Neuron (in vitro differentiated cells): ENCODE results near the gene ITGB7.

Source experiments
- H2AFZ ChIP-seq: one replicate; pipeline ENCODE4 v1.6.1; 2013; ENCODE audit warnings: low read depth, mild to moderate bottlenecking, inconsistent platforms, low read length, moderate library complexity
- H3K27me3 ChIP-seq: one replicate; pipeline ENCODE4 v1.6.1; 2013; ENCODE audit warnings: low read length; ENCODE audit not compliant: insufficient read depth
- H3K36me3 ChIP-seq: one replicate; pipeline ENCODE4 v1.6.1; 2013; ENCODE audit warnings: low read length; ENCODE audit not compliant: insufficient read depth
- H3K4me1 ChIP-seq: one replicate; pipeline ENCODE4 v1.6.1; 2013; ENCODE audit warnings: low read length; ENCODE audit not compliant: insufficient read depth
- H3K4me3 ChIP-seq: 2 replicates; pipeline ENCODE4 v1.5.1; 2013; ENCODE audit warnings: mild to moderate bottlenecking, low read length, moderate library complexity
- H3K9me3 ChIP-seq: one replicate; pipeline ENCODE4 v1.6.1; 2013; ENCODE audit warnings: low read length

Gene ITGB7

GRCh38 chr12:53235742-53236442 is 28.8 kb upstream of the ITGB7 start:
- Histone ChIP-seq H3K4me1 (peaks cover 26% of the 10 kb centered on the region), H3K36me3 (no peaks in the 10 kb centered on the region), H2AFZ (no peak overlapping the region), H3K9me3 (no peaks in the 10 kb centered on the region), H3K4me3 (no peak overlapping the region), H3K27me3 (peaks cover 42% of the 10 kb centered on the region)

- H3K9me3 ChIP-seq: no peaks in the 10 kb centered on the region
- no peak overlapping the region for H2AFZ ChIP-seq
- H3K36me3 ChIP-seq: no peaks in the 10 kb centered on the region
- H3K4me3 ChIP-seq: no peak overlapping the region
- peaks cover 26% of the 10 kb centered on the region for H3K4me1 ChIP-seq
- peaks cover 48% of the 10 kb centered on the region for H3K27me3 ChIP-seq
Observed at GRCh38 chr12:53235164-53235563, 28.1 kb upstream of the ITGB7 start.

GRCh38 chr12:53234271-53234914 is 27.3 kb upstream of the ITGB7 start:
- Histone ChIP-seq H3K4me1 (peaks cover 26% of the 10 kb centered on the region), H3K4me3 (no peak overlapping the region), H3K9me3 (no peaks in the 10 kb centered on the region)

GRCh38 chr12:53233671-53234121 is 26.6 kb upstream of the ITGB7 start:
- Histone ChIP-seq H3K4me3 (no peak overlapping the region), H3K4me1 (peaks cover 26% of the 10 kb centered on the region), H2AFZ (no peak overlapping the region), H3K36me3 (no peaks in the 10 kb centered on the region), H3K27me3 (peaks cover 62% of the 10 kb centered on the region), H3K9me3 (no peaks in the 10 kb centered on the region)

More at GRCh38 chr12:53234271-53234914, 27.3 kb upstream of the ITGB7 start:
- H3K36me3 ChIP-seq: no peaks in the 10 kb centered on the region
- H3K27me3 ChIP-seq: peaks cover 55% of the 10 kb centered on the region
- no peak overlapping the region for H2AFZ ChIP-seq

GRCh38 chr12:53232646-53233461 is 25.8 kb upstream of the ITGB7 start:
- Histone ChIP-seq H2AFZ (no peak overlapping the region), H3K36me3 (no peaks in the 10 kb centered on the region), H3K9me3 (no peaks in the 10 kb centered on the region), H3K4me1 (peaks cover 26% of the 10 kb centered on the region), H3K27me3 (peaks cover 68% of the 10 kb centered on the region), H3K4me3 (no peak overlapping the region)

- Histone ChIP-seq H3K9me3 (no peaks in the 10 kb centered on the region), H3K36me3 (no peaks in the 10 kb centered on the region), H3K27me3 (peaks cover 72% of the 10 kb centered on the region), H3K4me3 (no peak within 1 kb of the TSS), H2AFZ (no peak within 1 kb of the TSS), H3K4me1 (peaks cover 26% of the 10 kb centered on the region)
Observed at GRCh38 chr12:53231921-53232645, 25.0 kb upstream of the ITGB7 start, which contains the start of gene RARG. Gene RARG, minus strand, starts transcription at chr12:53232209. Its CDS starts 4,664 bp downstream, at chr12:53227545.

GRCh38 chr12:53231671-53231920 is 24.5 kb upstream of the ITGB7 start:
- no peak overlapping the region for H3K4me3 ChIP-seq
- H2AFZ ChIP-seq: no peak overlapping the region
- H3K4me1 ChIP-seq: peaks cover 26% of the 10 kb centered on the region
- no peaks in the 10 kb centered on the region for H3K9me3 ChIP-seq
- H3K27me3 ChIP-seq: peaks cover 68% of the 10 kb centered on the region
- no peaks in the 10 kb centered on the region for H3K36me3 ChIP-seq

- H3K9me3 ChIP-seq: no peaks in the 10 kb centered on the region
- H3K4me1 ChIP-seq: peaks cover 26% of the 10 kb centered on the region
- no peak overlapping the region for H2AFZ ChIP-seq
- H3K36me3 ChIP-seq: no peaks in the 10 kb centered on the region
- no peak overlapping the region for H3K4me3 ChIP-seq
- peaks cover 64% of the 10 kb centered on the region for H3K27me3 ChIP-seq
Observed at GRCh38 chr12:53230108-53230845, 23.2 kb upstream of the ITGB7 start.

GRCh38 chr12:53229454-53229853 is 22.4 kb upstream of the ITGB7 start:
- Histone ChIP-seq H3K36me3 (no peaks in the 10 kb centered on the region), H3K9me3 (no peaks in the 10 kb centered on the region), H3K27me3 (peaks cover 67% of the 10 kb centered on the region), H2AFZ (no peak overlapping the region), H3K4me1 (peaks cover 31% of the 10 kb centered on the region), H3K4me3 (no peak overlapping the region)

- Histone ChIP-seq H3K27me3 (peaks cover 65% of the 10 kb centered on the region), H2AFZ (no peak overlapping the region), H3K4me1 (peaks cover 31% of the 10 kb centered on the region)
Observed at GRCh38 chr12:53227836-53228235, 20.8 kb upstream of the ITGB7 start.

GRCh38 chr12:53227341-53227740 is 20.3 kb upstream of the ITGB7 start:
- Histone ChIP-seq H3K4me3 (no peak overlapping the region), H3K27me3 (peaks cover 60% of the 10 kb centered on the region), H2AFZ (no peak overlapping the region), H3K9me3 (no peaks in the 10 kb centered on the region), H3K4me1 (peaks cover 31% of the 10 kb centered on the region), H3K36me3 (no peaks in the 10 kb centered on the region)

More at GRCh38 chr12:53227836-53228235, 20.8 kb upstream of the ITGB7 start:
- Histone ChIP-seq H3K36me3 (no peaks in the 10 kb centered on the region), H3K9me3 (no peaks in the 10 kb centered on the region), H3K4me3 (no peak overlapping the region)

GRCh38 chr12:53226815-53227214 is 19.8 kb upstream of the ITGB7 start:
- Histone ChIP-seq H3K4me3 (no peak overlapping the region), H3K27me3 (peaks cover 59% of the 10 kb centered on the region), H2AFZ (no peak overlapping the region), H3K9me3 (no peaks in the 10 kb centered on the region), H3K4me1 (peaks cover 34% of the 10 kb centered on the region), H3K36me3 (no peaks in the 10 kb centered on the region)
